IPS-18a (cell line): Measurements from ENCODE around the gene RBM38.

Experiments
- H3K27ac ChIP-seq: one replicate; pipeline ENCODE4 v1.5.1; 2013; ENCODE audit warnings: low read length
- H3K27me3 ChIP-seq: one replicate; pipeline ENCODE4 v1.6.1; 2013; ENCODE audit warnings: mild to moderate bottlenecking, low read length; ENCODE audit not compliant: control insufficient read depth, insufficient read depth
- H3K36me3 ChIP-seq: one replicate; pipeline ENCODE4 v1.6.1; 2013; ENCODE audit warnings: low read depth, low read length; ENCODE audit not compliant: control insufficient read depth
- H3K4me1 ChIP-seq: one replicate; pipeline ENCODE4 v1.6.1; 2013; ENCODE audit warnings: low read depth, low read length; ENCODE audit not compliant: control insufficient read depth
- H3K4me3 ChIP-seq: one replicate; pipeline ENCODE4 v1.5.1; 2013; ENCODE audit warnings: low read length
- H3K9ac ChIP-seq: one replicate; pipeline ENCODE4 v1.6.1; 2013; ENCODE audit warnings: mild to moderate bottlenecking, low read length, moderate library complexity
- H3K9me3 ChIP-seq: one replicate; pipeline ENCODE4 v1.6.1; 2013; ENCODE audit warnings: low read depth, low read length; ENCODE audit not compliant: control insufficient read depth

RBM38 gene

DNA sequence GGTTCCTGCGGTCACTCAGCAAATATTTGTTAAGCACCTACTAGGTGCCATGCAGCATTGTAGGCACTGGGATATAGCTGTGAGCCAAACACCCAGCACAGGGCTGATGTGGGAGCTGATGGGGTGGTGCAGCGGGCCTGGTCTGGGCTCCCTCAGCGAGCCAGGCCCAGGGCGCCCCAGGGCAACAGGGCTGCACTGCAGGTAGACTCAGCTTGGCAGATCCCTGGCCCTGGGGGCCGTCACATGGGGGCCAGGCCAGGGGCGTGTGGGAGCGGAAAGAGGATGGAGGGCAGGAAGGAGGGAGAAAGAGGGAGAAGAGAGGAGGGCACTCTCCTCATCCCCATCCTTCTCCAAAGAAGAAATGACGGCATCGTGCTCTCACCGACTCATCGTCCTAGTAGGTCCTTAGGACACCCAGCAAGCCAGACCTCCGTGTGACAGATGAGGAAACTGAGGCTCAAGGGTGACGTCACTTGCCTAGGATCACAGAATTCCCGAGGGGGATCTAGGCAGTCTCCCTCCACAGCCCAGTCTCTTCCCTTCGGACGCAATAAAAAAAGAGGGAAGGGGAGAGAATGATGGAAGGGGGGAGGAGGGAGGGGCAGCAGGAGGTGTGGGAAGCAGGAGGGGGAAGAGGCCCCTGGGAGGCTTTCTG is 53.3 kb downstream of the RBM38 start:
- Histone ChIP-seq H3K9ac (no peak overlapping the region), H3K4me3 (no peak overlapping the region), H3K4me1 (no peaks in the 10 kb centered on the region), H3K36me3 (no peaks in the 10 kb centered on the region), H3K9me3 (no peaks in the 10 kb centered on the region), H3K27ac (no peak overlapping the region), H3K27me3 (no peaks in the 10 kb centered on the region)

DNA sequence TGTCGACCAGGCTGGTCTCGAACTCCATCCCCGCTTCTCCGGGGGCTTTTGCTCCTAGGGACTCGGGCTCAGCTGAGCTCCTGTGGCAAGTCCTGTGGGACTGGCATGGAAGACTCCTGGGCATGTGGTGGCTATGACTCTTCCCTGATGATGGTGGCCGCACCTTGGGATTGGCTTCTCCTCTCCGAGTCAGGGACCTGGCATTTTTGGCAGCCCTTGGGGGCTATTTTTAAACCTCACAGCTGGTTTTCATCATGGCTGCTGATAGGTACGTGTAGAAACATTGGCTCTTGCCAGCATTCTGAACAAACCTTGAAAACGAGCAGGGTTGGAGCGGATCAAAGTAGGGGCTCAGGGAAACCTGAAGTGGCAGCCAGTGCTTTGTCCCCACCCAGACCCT is 54.1 kb downstream of the RBM38 start:
- no peak overlapping the region for H3K4me3 ChIP-seq
- no peaks in the 10 kb centered on the region for H3K4me1 ChIP-seq
- H3K9me3 ChIP-seq: no peaks in the 10 kb centered on the region
- H3K36me3 ChIP-seq: no peaks in the 10 kb centered on the region
- H3K27ac ChIP-seq: no peak overlapping the region
- H3K27me3 ChIP-seq: no peaks in the 10 kb centered on the region
- no peak overlapping the region for H3K9ac ChIP-seq

DNA sequence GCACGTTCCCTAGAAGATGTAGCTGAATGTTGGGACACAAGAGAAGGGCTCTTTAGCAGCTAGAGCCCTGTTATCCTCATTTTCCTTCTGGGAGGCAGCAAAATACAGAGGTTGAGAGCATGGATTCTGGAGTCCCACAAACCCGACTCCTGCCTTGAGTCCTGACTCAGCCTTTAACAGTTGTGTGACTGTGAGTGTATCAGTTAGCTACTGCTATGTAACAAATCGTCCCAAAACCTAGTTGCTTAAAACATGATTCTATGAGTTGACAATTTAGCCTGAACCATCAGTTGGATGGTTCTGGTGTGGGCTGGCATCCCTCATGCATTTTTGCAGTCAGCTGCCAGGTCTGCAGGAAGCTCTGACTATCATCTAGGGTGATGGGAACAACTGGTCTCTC is 54.6 kb downstream of the RBM38 start:
- no peaks in the 10 kb centered on the region for H3K9me3 ChIP-seq
- no peaks in the 10 kb centered on the region for H3K4me1 ChIP-seq
- H3K4me3 ChIP-seq: no peak overlapping the region
- H3K27ac ChIP-seq: no peak overlapping the region
- H3K9ac ChIP-seq: no peak overlapping the region
- no peaks in the 10 kb centered on the region for H3K36me3 ChIP-seq
- H3K27me3 ChIP-seq: no peaks in the 10 kb centered on the region

DNA sequence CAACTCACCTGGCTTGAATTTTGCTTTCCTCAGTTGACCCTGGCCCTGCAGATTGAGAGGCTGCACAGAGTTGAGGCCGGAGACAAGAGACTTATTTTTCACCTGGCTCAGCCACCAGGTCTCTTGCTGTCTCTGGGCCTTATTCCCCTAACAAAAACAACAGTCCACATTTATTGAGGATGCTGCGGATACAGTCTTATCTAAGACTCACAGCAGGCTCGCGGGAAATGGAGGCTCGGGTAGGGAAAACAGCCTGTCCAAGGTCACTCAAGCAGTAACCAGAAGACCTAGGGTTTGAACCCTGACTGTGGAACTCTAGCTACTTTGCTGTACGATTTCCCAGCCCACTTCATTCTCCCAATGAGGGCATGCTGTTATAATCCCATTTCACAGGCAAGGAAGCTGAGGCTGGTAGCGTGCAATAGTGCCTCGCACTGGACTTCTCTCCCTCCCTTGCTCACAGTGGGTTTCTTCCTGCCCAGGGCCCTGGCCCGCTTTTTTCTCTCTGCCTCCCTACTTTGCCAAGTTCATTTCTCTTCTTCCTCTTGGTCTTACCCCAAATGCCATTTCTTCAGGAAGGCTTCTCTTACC is 57.7 kb downstream of the RBM38 start:
- Histone ChIP-seq H3K36me3 (no peaks in the 10 kb centered on the region), H3K4me1 (no peaks in the 10 kb centered on the region), H3K9ac (no peak overlapping the region), H3K4me3 (no peak overlapping the region), H3K27ac (no peak overlapping the region), H3K9me3 (no peaks in the 10 kb centered on the region), H3K27me3 (no peaks in the 10 kb centered on the region)

DNA sequence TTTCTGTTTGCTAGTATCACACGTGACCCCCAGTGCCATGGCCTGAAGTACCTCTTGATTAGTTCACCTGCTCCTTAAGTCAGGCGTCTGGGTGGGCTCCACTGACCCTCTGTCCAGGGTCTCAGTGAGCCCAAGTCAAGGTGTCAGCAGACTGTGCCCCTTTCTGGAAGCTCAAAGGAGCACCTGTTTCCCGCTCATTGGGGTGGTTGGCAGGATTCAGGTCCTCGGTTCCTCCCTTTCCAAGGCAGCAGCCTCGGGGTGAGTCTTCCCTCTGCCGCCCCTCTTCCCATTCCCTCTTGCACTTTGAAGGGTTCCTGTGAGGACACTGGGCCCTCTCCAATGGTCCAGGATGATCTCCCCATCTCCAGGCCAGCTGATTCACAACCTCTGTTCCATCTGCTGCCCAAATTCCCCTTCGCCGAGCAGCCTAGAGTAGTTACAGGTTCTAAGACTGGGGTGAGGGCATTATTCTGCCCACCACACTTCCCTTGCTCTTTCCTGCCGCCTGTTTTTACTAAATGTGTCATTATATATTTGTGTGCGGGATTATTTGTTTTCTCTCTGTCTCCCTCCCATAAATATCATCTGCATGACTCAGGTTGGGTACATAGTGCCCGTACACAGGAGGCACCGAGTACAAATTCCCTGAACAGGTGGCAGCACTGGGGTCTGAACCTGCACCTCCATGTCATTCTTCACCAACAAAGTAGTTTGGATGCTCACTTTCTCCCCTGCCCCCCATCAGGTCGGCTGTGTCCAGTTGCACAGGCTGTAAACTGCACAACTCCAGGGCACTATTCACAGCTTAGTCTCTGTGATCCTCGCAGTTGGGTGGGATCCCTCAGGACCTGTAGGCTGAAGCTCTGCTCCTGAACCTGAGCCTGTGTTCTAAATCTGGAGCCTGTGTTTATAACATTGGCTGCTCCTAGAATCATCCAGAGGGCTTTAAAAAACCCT is 58.5 kb downstream of the RBM38 start:
- Histone ChIP-seq H3K27me3 (no peaks in the 10 kb centered on the region), H3K9ac (no peak overlapping the region), H3K4me1 (no peaks in the 10 kb centered on the region), H3K4me3 (no peak overlapping the region), H3K9me3 (no peaks in the 10 kb centered on the region), H3K27ac (no peak overlapping the region), H3K36me3 (no peaks in the 10 kb centered on the region)

DNA sequence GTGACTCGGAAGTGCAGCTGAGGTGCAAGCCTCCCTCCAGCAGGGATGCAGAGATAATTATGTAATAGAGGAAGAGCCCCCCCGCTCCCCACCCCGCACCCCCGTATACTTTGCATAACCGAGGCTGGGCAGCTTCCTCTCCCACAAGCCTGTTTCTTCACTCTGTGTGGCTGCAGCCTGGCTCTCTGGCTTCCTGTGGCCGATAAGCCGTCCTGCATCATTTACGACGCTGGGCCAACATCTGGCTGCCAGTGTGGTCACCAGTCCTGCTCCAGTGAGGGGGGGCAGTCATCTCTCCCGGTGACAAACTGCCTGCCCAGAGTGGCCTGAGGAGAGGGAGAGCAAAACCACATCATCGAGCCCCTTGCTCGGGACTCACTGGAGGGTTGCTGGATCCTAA is 59.2 kb downstream of the RBM38 start:
- Histone ChIP-seq H3K4me3 (no peak overlapping the region), H3K9me3 (no peaks in the 10 kb centered on the region), H3K4me1 (no peaks in the 10 kb centered on the region), H3K27me3 (no peaks in the 10 kb centered on the region), H3K36me3 (no peaks in the 10 kb centered on the region), H3K9ac (no peak overlapping the region), H3K27ac (no peak overlapping the region)

DNA sequence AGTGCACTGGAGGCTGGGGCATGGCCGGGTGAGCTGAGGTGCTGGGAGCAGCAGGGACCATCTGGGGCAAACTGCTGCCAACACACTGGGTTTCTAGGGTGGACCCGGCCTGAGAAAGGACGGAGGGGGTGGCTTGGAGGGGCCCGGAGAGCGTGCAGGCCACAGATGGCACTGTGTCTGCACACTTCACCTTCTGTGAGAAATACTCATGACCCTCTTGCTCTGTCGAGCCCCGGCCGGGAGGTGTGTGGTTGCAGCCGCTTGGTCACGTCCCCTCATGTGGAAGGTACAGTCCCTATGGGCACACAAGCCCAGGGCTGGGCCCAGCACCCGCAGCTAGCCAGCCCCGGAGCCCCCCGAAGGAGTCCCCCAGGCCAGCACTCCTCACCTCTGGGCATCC is 59.7 kb downstream of the RBM38 start:
- H3K4me3 ChIP-seq: no peak overlapping the region

DNA sequence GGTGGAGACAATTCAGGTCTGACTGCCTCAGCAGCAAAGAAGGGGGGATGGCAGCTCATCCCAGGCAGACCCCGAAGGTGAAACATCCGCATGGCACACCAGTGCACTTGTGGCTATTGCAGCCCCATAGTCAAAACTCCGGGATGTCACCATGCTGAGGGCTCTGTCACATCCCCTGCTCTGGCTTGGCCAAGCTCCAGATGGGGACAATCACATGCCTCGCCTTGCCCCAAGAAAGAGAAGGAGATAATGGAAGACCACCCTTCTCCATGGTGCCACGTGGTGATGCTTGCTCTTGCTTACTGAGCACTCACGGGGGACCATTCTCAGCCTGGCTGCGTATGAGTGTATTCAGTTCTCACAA is 60.2 kb downstream of the RBM38 start:
- Histone ChIP-seq H3K36me3 (no peaks in the 10 kb centered on the region), H3K4me1 (no peaks in the 10 kb centered on the region), H3K9me3 (no peaks in the 10 kb centered on the region), H3K9ac (no peak overlapping the region), H3K4me3 (no peak overlapping the region), H3K27ac (no peak overlapping the region), H3K27me3 (no peaks in the 10 kb centered on the region)

More for the DNA sequence above, 59.7 kb downstream of the RBM38 start:
- no peak overlapping the region for H3K9ac ChIP-seq
- no peaks in the 10 kb centered on the region for H3K27me3 ChIP-seq
- H3K4me1 ChIP-seq: no peaks in the 10 kb centered on the region
- H3K36me3 ChIP-seq: no peaks in the 10 kb centered on the region
- H3K27ac ChIP-seq: no peak overlapping the region
- H3K9me3 ChIP-seq: no peaks in the 10 kb centered on the region

DNA sequence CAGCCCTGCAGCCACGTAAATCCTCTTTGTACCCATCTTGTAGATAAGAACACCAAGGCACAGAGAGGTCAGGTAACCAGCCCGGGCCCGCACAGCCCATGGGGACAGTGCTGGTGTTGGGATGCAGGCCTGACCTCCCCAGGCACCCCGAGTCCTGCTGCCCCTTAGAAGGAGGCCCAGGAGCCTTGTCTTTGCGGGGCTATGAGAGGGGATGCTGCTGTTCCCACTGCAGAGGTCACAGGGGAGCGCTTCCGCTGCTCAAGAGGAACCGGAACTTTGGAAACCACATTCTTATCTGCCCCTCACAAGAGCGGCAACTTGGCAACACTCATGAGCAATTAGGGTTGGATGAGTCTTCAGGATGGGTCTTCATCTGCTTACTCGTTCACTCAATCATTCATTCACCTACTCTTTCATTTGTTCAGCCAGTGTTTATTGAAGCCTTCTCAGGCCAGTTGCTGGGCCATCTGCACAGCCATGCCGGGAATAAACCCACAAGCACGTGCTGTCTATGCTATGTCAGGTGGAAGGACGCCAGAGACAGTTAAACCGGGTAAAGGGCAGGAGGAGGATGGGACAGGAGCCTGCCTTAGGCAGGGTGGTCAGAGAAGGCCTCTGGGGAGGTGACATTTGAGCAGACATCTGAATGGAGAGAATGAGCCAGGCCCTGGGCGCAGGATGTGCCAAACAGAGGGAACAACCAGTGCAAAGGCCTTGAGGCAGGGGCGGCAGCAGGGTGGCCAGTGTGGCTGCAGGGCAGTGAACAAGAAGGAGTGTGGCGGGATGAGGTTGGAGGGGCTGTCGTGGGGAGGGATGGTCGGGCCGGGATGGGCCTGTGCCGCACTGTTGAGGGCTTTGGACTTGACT is 60.8 kb downstream of the RBM38 start:
- H3K27me3 ChIP-seq: no peaks in the 10 kb centered on the region
- no peak overlapping the region for H3K4me3 ChIP-seq
- H3K36me3 ChIP-seq: no peaks in the 10 kb centered on the region
- no peak overlapping the region for H3K9ac ChIP-seq
- H3K4me1 ChIP-seq: no peaks in the 10 kb centered on the region
- H3K9me3 ChIP-seq: no peaks in the 10 kb centered on the region
- H3K27ac ChIP-seq: no peak overlapping the region

DNA sequence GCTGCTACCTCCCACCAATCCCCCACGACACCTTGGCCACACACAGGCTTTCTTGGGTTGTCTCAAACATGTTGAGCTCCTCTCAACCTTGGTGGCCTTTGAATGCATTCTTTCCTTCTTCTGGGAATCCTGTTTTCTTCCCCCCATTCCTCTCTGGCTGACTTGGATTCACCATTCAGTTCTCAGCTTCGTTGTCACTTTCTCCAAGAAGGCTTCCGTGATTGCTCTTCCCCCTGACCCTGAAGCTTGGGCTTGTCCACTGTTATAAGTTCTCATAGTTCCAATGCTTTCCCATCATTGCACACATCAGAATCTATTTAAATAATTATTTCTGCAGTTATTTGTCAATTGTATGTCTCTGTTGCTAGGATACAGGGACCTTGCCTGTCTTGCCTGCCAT is 64.2 kb downstream of the RBM38 start:
- Histone ChIP-seq H3K27ac (no peak overlapping the region), H3K36me3 (no peaks in the 10 kb centered on the region), H3K9ac (no peak overlapping the region), H3K9me3 (no peaks in the 10 kb centered on the region), H3K4me1 (peaks cover 5% of the 10 kb centered on the region), H3K27me3 (no peaks in the 10 kb centered on the region), H3K4me3 (no peak overlapping the region)

DNA sequence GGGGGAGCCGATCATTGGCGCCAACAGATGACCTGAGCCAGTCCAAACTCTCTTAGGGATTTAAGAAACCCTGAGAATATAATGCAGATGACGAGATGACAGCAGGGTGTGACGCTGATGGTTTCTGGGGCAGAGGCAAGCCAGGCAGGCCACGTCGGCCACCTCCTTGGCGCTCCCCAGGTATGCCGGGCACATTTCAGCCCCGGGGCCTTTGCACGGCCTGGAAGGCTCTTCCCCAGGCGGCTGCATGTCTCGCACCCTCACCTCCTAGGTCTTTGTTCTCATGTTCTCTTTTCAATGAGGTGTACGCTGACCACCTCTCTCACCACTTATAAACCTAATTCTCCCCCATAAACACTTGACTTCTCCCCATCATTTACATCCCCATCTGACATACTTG is 64.9 kb downstream of the RBM38 start:
- Histone ChIP-seq H3K4me1 (peaks cover 5% of the 10 kb centered on the region), H3K27ac (no peak overlapping the region), H3K36me3 (no peaks in the 10 kb centered on the region), H3K27me3 (no peaks in the 10 kb centered on the region), H3K9me3 (no peaks in the 10 kb centered on the region), H3K9ac (no peak overlapping the region), H3K4me3 (no peak overlapping the region)
